PC-9 (cell line): ENCODE measurements around the gene ADAMTS12. TPM values are rescaled to one million over a fixed set of nuclear protein-coding genes. Genes with fewer than 3 reads are reported as not detected.

Source experiments
- BruUV-seq: library from RNA; stranded (reverse); fragments of 400-500 nt; replicated peaks from 2 replicates; lab custom pipeline; 2021; lab: Mats Ljungman, UMichigan
- CTCF ChIA-PET: fragments of 300-600 bp; sonication (Branson Sonifier 250); formaldehyde crosslinking; loops from one replicate; lab custom pipeline; 2022; ENCODE audit warnings: antibody characterized with exemption; lab: Charles Lee
- POLR2A ChIA-PET: fragments of 300-600 bp; sonication (Branson Sonifier 250); formaldehyde crosslinking; loops from one replicate; lab custom pipeline; 2022; ENCODE audit warnings: antibody characterized with exemption; ENCODE audit not compliant: unreplicated experiment; lab: Charles Lee
- DNase-seq, 2 experiments: peaks; one replicate each; pipeline versions ENCODE4 v3.0.0 to v3.0.0-alpha.2; 2015 to 2022; ENCODE audit warnings: mixed read lengths in 1 of 2
- H2AFZ ChIP-seq: fragments of 200-600 bp; sonication (generic); 2 replicates; pipeline ENCODE4 v1.8.1; 2017; ENCODE audit warnings: antibody characterized with exemption
- H3F3A ChIP-seq: fragments of 200-600 bp; sonication (generic); 2 replicates; pipeline ENCODE4 v1.8.1; 2017; ENCODE audit warnings: antibody characterized with exemption, mild to moderate bottlenecking, low read depth; ENCODE audit not compliant: insufficient read depth
- H3K27ac ChIP-seq: fragments of 200-600 bp; sonication (generic); 2 replicates; pipeline ENCODE4 v1.6.1; 2016; ENCODE audit warnings: mixed run types
- H3K27me3 ChIP-seq: fragments of 200-600 bp; sonication (generic); 2 replicates; pipeline ENCODE4 v1.6.1; 2016; ENCODE audit warnings: low read depth, mixed run types; ENCODE audit not compliant: insufficient read depth
- H3K36me3 ChIP-seq: fragments of 200-600 bp; sonication (generic); 2 replicates; pipeline ENCODE4 v1.6.1; 2016; ENCODE audit warnings: low read depth, mixed run types
- H3K4me1 ChIP-seq: fragments of 200-600 bp; sonication (generic); replicated peaks from 2 replicates; pipeline ENCODE4 v1.6.1; 2016; ENCODE audit warnings: mixed run types; ENCODE audit not compliant: insufficient read depth
- H3K4me2 ChIP-seq: fragments of 200-600 bp; sonication (generic); 2 replicates; pipeline ENCODE4 v1.6.1; 2017; ENCODE audit warnings: mixed run types
- H3K4me3 ChIP-seq: fragments of 200-600 bp; sonication (generic); 2 replicates; pipeline ENCODE4 v1.6.1; 2016; ENCODE audit warnings: mixed run types
- H3K79me2 ChIP-seq: fragments of 200-600 bp; sonication (generic); 2 replicates; pipeline ENCODE4 v1.6.1; 2017; ENCODE audit warnings: low read depth, mixed run types
- H3K9me2 ChIP-seq: fragments of 200-600 bp; sonication (generic); 2 replicates; pipeline ENCODE4 v1.8.1; 2017; ENCODE audit warnings: mild to moderate bottlenecking; ENCODE audit not compliant: insufficient read depth
- H3K9me3 ChIP-seq: fragments of 200-600 bp; sonication (generic); 2 replicates; pipeline ENCODE4 v1.8.1; 2016; ENCODE audit warnings: low read depth; ENCODE audit not compliant: insufficient read depth
- H4K20me1 ChIP-seq: fragments of 200-600 bp; sonication (generic); 2 replicates; pipeline ENCODE4 v1.8.1; 2017; ENCODE audit not compliant: insufficient read depth
- CTCF ChIP-seq: fragments of 200-600 bp; sonication (generic); conservative IDR thresholded peaks from 2 replicates; pipeline ENCODE4 v1.6.1; 2017; ENCODE audit warnings: mixed run types, antibody characterized with exemption, mild to moderate bottlenecking, moderate library complexity
- EZH2 ChIP-seq: fragments of 200-600 bp; sonication (generic); IDR thresholded peaks from 2 replicates; pipeline ENCODE4 v1.8.0; 2017; ENCODE audit warnings: antibody characterized with exemption, low read depth
- intact Hi-C: fragments of 100-400 bp; cut with micrococcal nuclease; formaldehyde crosslinking; loops from one replicate; pipeline ENCODE4 v1.10.0; 2022; ENCODE audit not compliant: unreplicated experiment
- total RNA-seq: library from RNA; stranded (reverse); gene quantifications from 2 replicates; pipeline ENCODE4 v1.2.3, GENCODE V29; 2021

The ADAMTS12 gene
- total RNA-seq, 1 experiment from 2014 or later, result 103 TPM

DNA sequence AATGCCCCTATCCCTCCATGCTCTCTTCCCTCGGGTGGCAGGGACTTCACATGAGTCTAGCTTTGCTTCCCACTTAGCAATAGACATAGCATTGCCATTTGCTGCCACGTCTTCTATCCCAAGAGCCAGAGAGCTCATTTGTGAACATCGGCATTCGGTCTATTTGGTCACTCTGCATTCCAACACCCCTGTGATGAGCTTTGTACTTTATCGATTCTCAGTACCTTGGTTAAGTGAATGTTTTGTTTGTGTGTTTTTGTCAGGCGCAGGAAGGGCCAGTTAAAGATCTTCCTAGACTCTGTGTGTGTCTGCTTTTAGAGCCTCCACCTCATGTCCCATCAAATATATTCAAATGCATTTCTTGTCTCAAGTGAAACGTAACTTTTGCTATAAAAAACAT is 309.4 kb downstream of the ADAMTS12 start:
- no peak for TF ChIP-seq CTCF
- no peak for TF ChIP-seq EZH2
- Histone ChIP-seq H3K4me1 (no peaks in the 10 kb centered on the region), H3K4me2 (no peak overlapping the region), H3K27me3 (no peaks in the 10 kb centered on the region), H3K9me3 (no peaks in the 10 kb centered on the region; the same call in 1 of the 2 replicates), H2AFZ (no peak overlapping the region), H3K79me2 (no peaks in the 10 kb centered on the region), H3K9me2 (no peaks in the 10 kb centered on the region; the same call in 1 of the 2 replicates), H3F3A (no peaks in the 10 kb centered on the region), H3K36me3 (peaks cover 20% of the 10 kb centered on the region; the same call in 1 of the 2 replicates), H3K27ac (no peak overlapping the region), H4K20me1 (no peaks in the 10 kb centered on the region), H3K4me3 (no peak overlapping the region)
- ChIA-PET POLR2A (no interaction called here), CTCF (no interaction called here)
- intact Hi-C loops, result no loop called here
- no TSS peak for BruUV-seq
- no peak for DNase-seq

GRCh38 chr5:33579789-33580188 is 312.0 kb downstream of the ADAMTS12 start:
- Histone ChIP-seq H3F3A (0 out of 2 replicates have a peak, but pooled peaks cover 9% of the 10 kb centered on the region), H3K9me3 (no peaks in the 10 kb centered on the region; the same call in 1 of the 2 replicates), H3K9me2 (no peaks in the 10 kb centered on the region), H3K27me3 (no peaks in the 10 kb centered on the region), H3K27ac (no peak overlapping the region), H3K4me3 (no peak overlapping the region), H3K79me2 (no peaks in the 10 kb centered on the region), H4K20me1 (no peaks in the 10 kb centered on the region), H3K36me3 (peaks cover 20% of the 10 kb centered on the region; the same call in 1 of the 2 replicates), H3K4me2 (no peak overlapping the region), H3K4me1 (no peaks in the 10 kb centered on the region), H2AFZ (no peak overlapping the region)
- TF ChIP-seq CTCF, result no peak
- TF ChIP-seq EZH2, result no peak
- intact Hi-C loops, result no loop called here
- ChIA-PET POLR2A (no interaction called here), CTCF (no interaction called here)
- DNase-seq, result no peak
- BruUV-seq, result no TSS peak

GRCh38 chr5:33579152-33579551 is 312.6 kb downstream of the ADAMTS12 start:
- DNase-seq, result no peak
- Histone ChIP-seq H3K9me2 (no peaks in the 10 kb centered on the region), H3K4me2 (no peak overlapping the region), H3K79me2 (no peaks in the 10 kb centered on the region), H3K4me3 (no peak overlapping the region), H3K9me3 (no peaks in the 10 kb centered on the region; the same call in 1 of the 2 replicates), H3K36me3 (peaks cover 20% of the 10 kb centered on the region; the same call in 1 of the 2 replicates), H3F3A (0 out of 2 replicates have a peak, but pooled peaks cover 9% of the 10 kb centered on the region), H4K20me1 (no peaks in the 10 kb centered on the region), H3K4me1 (no peaks in the 10 kb centered on the region), H2AFZ (no peak overlapping the region), H3K27ac (no peak overlapping the region), H3K27me3 (no peaks in the 10 kb centered on the region)
- TF ChIP-seq EZH2, result no peak
- no peak for TF ChIP-seq CTCF
- intact Hi-C loops, result no loop called here
- no TSS peak for BruUV-seq
- CTCF ChIA-PET, result no interaction called here
- POLR2A ChIA-PET, result no interaction called here
